ENCODE results near the gene SND1. TPM values are rescaled to one million over a fixed set of nuclear protein-coding genes. Genes with fewer than 3 reads are reported as not detected.

The SND1 gene
- total RNA-seq, 1 experiment from 2014 or later: 104 TPM

GRCh38 chr7:127771707-127772106 lies 119.7 kb downstream of the SND1 start:
- peaks cover 79% of the 10 kb centered on the region for H3K4me1 ChIP-seq (ENCODE audit: low read length)
- DNase-seq: no peak
- H3K4me2 ChIP-seq (ENCODE audit: low read depth, low read length, poor library complexity, severe bottlenecking): no peak overlapping the region
- no peak overlapping the region for H2AFZ ChIP-seq (ENCODE audit: low read length)
- no peak overlapping the region for H3K9ac ChIP-seq (ENCODE audit: low read length)
- no peak overlapping the region for H3K4me3 ChIP-seq (ENCODE audit: low read length)
- H3K79me2 ChIP-seq (ENCODE audit: low read length): peaks cover 89% of the 10 kb centered on the region
- H3K27me3 ChIP-seq (ENCODE audit: low read length): no peaks in the 10 kb centered on the region
- no peak overlapping the region for H3K27ac ChIP-seq (ENCODE audit: low read length)
- H3K9me2 ChIP-seq (replicated peaks; ENCODE audit: insufficient read depth, low read length): no peaks in the 10 kb centered on the region
- no peaks in the 10 kb centered on the region for H4K20me1 ChIP-seq (ENCODE audit: insufficient read depth, low read depth, low read length)
- H3K36me3 ChIP-seq (ENCODE audit: insufficient read depth, low read length): no peaks in the 10 kb centered on the region
- H3K9me3 ChIP-seq (ENCODE audit: low read length): no peaks in the 10 kb centered on the region

GRCh38 chr7:127776776-127777386 lies 124.9 kb downstream of the SND1 start:
- Histone ChIP-seq H3K36me3 (ENCODE audit: insufficient read depth, low read length) (no peaks in the 10 kb centered on the region), H3K9ac (ENCODE audit: low read length) (no peak overlapping the region), H2AFZ (ENCODE audit: low read length) (no peak overlapping the region), H3K9me3 (ENCODE audit: low read length) (no peaks in the 10 kb centered on the region), H3K27ac (ENCODE audit: low read length) (peak overlapping the region; percentile 91), H3K4me2 (ENCODE audit: low read depth, low read length, poor library complexity, severe bottlenecking) (no peak overlapping the region), H3K79me2 (ENCODE audit: low read length) (peaks cover 87% of the 10 kb centered on the region), H3K27me3 (ENCODE audit: low read length) (no peaks in the 10 kb centered on the region), H3K4me1 (ENCODE audit: low read length) (peaks cover 76% of the 10 kb centered on the region), H4K20me1 (ENCODE audit: insufficient read depth, low read depth, low read length) (no peaks in the 10 kb centered on the region), H3K4me3 (ENCODE audit: low read length) (no peak overlapping the region), H3K9me2 (replicated peaks; ENCODE audit: insufficient read depth, low read length) (no peaks in the 10 kb centered on the region)
- no peak for DNase-seq

GRCh38 chr7:127780489-127780888 lies 128.5 kb downstream of the SND1 start:
- Histone ChIP-seq H4K20me1 (ENCODE audit: insufficient read depth, low read depth, low read length) (no peaks in the 10 kb centered on the region), H3K9ac (ENCODE audit: low read length) (no peak overlapping the region), H3K79me2 (ENCODE audit: low read length) (peaks cover 96% of the 10 kb centered on the region), H3K9me2 (replicated peaks; ENCODE audit: insufficient read depth, low read length) (no peaks in the 10 kb centered on the region), H3K27me3 (ENCODE audit: low read length) (no peaks in the 10 kb centered on the region), H3K4me2 (ENCODE audit: low read depth, low read length, poor library complexity, severe bottlenecking) (peak overlapping the region; percentile 58), H2AFZ (ENCODE audit: low read length) (no peak overlapping the region), H3K36me3 (ENCODE audit: insufficient read depth, low read length) (no peaks in the 10 kb centered on the region; the same call in 1 of the 2 replicates), H3K9me3 (ENCODE audit: low read length) (no peaks in the 10 kb centered on the region), H3K4me1 (ENCODE audit: low read length) (peaks cover 80% of the 10 kb centered on the region), H3K4me3 (ENCODE audit: low read length) (no peak overlapping the region), H3K27ac (ENCODE audit: low read length) (peak overlapping the region; percentile 92)
- no peak for DNase-seq

- Histone ChIP-seq H2AFZ (ENCODE audit: low read length) (no peak overlapping the region), H4K20me1 (ENCODE audit: insufficient read depth, low read depth, low read length) (no peaks in the 10 kb centered on the region), H3K9ac (ENCODE audit: low read length) (no peak overlapping the region), H3K4me1 (ENCODE audit: low read length) (peaks cover 74% of the 10 kb centered on the region), H3K9me2 (replicated peaks; ENCODE audit: insufficient read depth, low read length) (no peaks in the 10 kb centered on the region), H3K4me2 (ENCODE audit: low read depth, low read length, poor library complexity, severe bottlenecking) (peak overlapping the region; percentile 58), H3K4me3 (ENCODE audit: low read length) (no peak overlapping the region), H3K79me2 (ENCODE audit: low read length) (peaks cover 96% of the 10 kb centered on the region), H3K36me3 (ENCODE audit: insufficient read depth, low read length) (no peaks in the 10 kb centered on the region; the same call in 1 of the 2 replicates), H3K27me3 (ENCODE audit: low read length) (no peaks in the 10 kb centered on the region), H3K9me3 (ENCODE audit: low read length) (no peaks in the 10 kb centered on the region), H3K27ac (ENCODE audit: low read length) (peak overlapping the region; percentile 92)
- no peak for DNase-seq
Measured at GRCh38 chr7:127781081-127781480, 129.1 kb downstream of the SND1 start.

- Histone ChIP-seq H3K79me2 (ENCODE audit: low read length) (peaks cover 96% of the 10 kb centered on the region), H3K9me2 (replicated peaks; ENCODE audit: insufficient read depth, low read length) (no peaks in the 10 kb centered on the region), H3K36me3 (ENCODE audit: insufficient read depth, low read length) (no peaks in the 10 kb centered on the region; the same call in 1 of the 2 replicates), H3K9me3 (ENCODE audit: low read length) (no peaks in the 10 kb centered on the region), H2AFZ (ENCODE audit: low read length) (no peak overlapping the region), H3K27me3 (ENCODE audit: low read length) (no peaks in the 10 kb centered on the region), H3K4me1 (ENCODE audit: low read length) (peaks cover 67% of the 10 kb centered on the region), H3K4me3 (ENCODE audit: low read length) (peak overlapping the region; percentile 28; the same call in 1 of the 2 replicates), H3K27ac (ENCODE audit: low read length) (peak overlapping the region; percentile 92), H3K4me2 (ENCODE audit: low read depth, low read length, poor library complexity, severe bottlenecking) (peak overlapping the region; percentile 58), H3K9ac (ENCODE audit: low read length) (peak overlapping the region; percentile 38), H4K20me1 (ENCODE audit: insufficient read depth, low read depth, low read length) (no peaks in the 10 kb centered on the region)
- peak; percentile 56 for DNase-seq
Measured at GRCh38 chr7:127782075-127782474, 130.1 kb downstream of the SND1 start.

GRCh38 chr7:127782654-127783559 lies 130.9 kb downstream of the SND1 start:
- peaks cover 73% of the 10 kb centered on the region for H3K4me1 ChIP-seq (ENCODE audit: low read length)
- no peaks in the 10 kb centered on the region; the same call in 1 of the 2 replicates for H3K36me3 ChIP-seq (ENCODE audit: insufficient read depth, low read length)
- H4K20me1 ChIP-seq (ENCODE audit: insufficient read depth, low read depth, low read length): no peaks in the 10 kb centered on the region
- no peaks in the 10 kb centered on the region for H3K9me2 ChIP-seq (replicated peaks; ENCODE audit: insufficient read depth, low read length)
- H3K4me2 ChIP-seq (ENCODE audit: low read depth, low read length, poor library complexity, severe bottlenecking): peak overlapping the region; percentile 58
- DNase-seq: peak; percentile 85
- peak overlapping the region; percentile 92 for H3K27ac ChIP-seq (ENCODE audit: low read length)
- peak overlapping the region; percentile 38 for H3K9ac ChIP-seq (ENCODE audit: low read length)
- no peak overlapping the region for H2AFZ ChIP-seq (ENCODE audit: low read length)
- H3K79me2 ChIP-seq (ENCODE audit: low read length): peaks cover 96% of the 10 kb centered on the region
- peak overlapping the region; percentile 28; the same call in 1 of the 2 replicates for H3K4me3 ChIP-seq (ENCODE audit: low read length)
- H3K27me3 ChIP-seq (ENCODE audit: low read length): no peaks in the 10 kb centered on the region
- H3K9me3 ChIP-seq (ENCODE audit: low read length): no peaks in the 10 kb centered on the region

GRCh38 chr7:127786184-127786583 lies 134.2 kb downstream of the SND1 start:
- Histone ChIP-seq H3K9ac (ENCODE audit: low read length) (no peak overlapping the region), H3K27me3 (ENCODE audit: low read length) (no peaks in the 10 kb centered on the region), H4K20me1 (ENCODE audit: insufficient read depth, low read depth, low read length) (no peaks in the 10 kb centered on the region), H3K4me1 (ENCODE audit: low read length) (peaks cover 73% of the 10 kb centered on the region), H2AFZ (ENCODE audit: low read length) (no peak overlapping the region), H3K36me3 (ENCODE audit: insufficient read depth, low read length) (no peaks in the 10 kb centered on the region; the same call in 1 of the 2 replicates), H3K9me2 (replicated peaks; ENCODE audit: insufficient read depth, low read length) (no peaks in the 10 kb centered on the region), H3K9me3 (ENCODE audit: low read length) (no peaks in the 10 kb centered on the region), H3K4me2 (ENCODE audit: low read depth, low read length, poor library complexity, severe bottlenecking) (no peak overlapping the region), H3K79me2 (ENCODE audit: low read length) (peaks cover 98% of the 10 kb centered on the region), H3K27ac (ENCODE audit: low read length) (peak overlapping the region; percentile 92; the same call in 1 of the 2 replicates), H3K4me3 (ENCODE audit: low read length) (no peak overlapping the region)
- DNase-seq: no peak

- DNase-seq: no peak
- no peak overlapping the region for H3K4me3 ChIP-seq (ENCODE audit: low read length)
- no peaks in the 10 kb centered on the region for H3K9me3 ChIP-seq (ENCODE audit: low read length)
- no peaks in the 10 kb centered on the region; the same call in 1 of the 2 replicates for H3K36me3 ChIP-seq (ENCODE audit: insufficient read depth, low read length)
- peak overlapping the region; percentile 73 for H3K27ac ChIP-seq (ENCODE audit: low read length)
- peak overlapping the region; percentile 30 for H3K4me2 ChIP-seq (ENCODE audit: low read depth, low read length, poor library complexity, severe bottlenecking)
- H3K4me1 ChIP-seq (ENCODE audit: low read length): peaks cover 73% of the 10 kb centered on the region
- H3K9ac ChIP-seq (ENCODE audit: low read length): no peak overlapping the region
- H2AFZ ChIP-seq (ENCODE audit: low read length): no peak overlapping the region
- H3K9me2 ChIP-seq (replicated peaks; ENCODE audit: insufficient read depth, low read length): no peaks in the 10 kb centered on the region
- no peaks in the 10 kb centered on the region for H4K20me1 ChIP-seq (ENCODE audit: insufficient read depth, low read depth, low read length)
- H3K27me3 ChIP-seq (ENCODE audit: low read length): no peaks in the 10 kb centered on the region
- peaks cover 98% of the 10 kb centered on the region for H3K79me2 ChIP-seq (ENCODE audit: low read length)
Measured at GRCh38 chr7:127789031-127789430, 137.0 kb downstream of the SND1 start.
